PFSK-1 (cell line): ENCODE data around the gene GALNT5.

Experiments
- FOXP2 ChIP-seq: optimal IDR thresholded peaks from 2 replicates; pipeline ENCODE3; 2011; ENCODE audit warnings: borderline replicate concordance, control low read depth, inconsistent platforms; ENCODE audit not compliant: insufficient read depth; ENCODE audit errors: extremely low read length, extremely low read depth
- POLR2AphosphoS5 ChIP-seq: IDR thresholded peaks from 2 replicates; pipeline ENCODE4 v1.6.1; 2012; ENCODE audit warnings: low read depth, mild to moderate bottlenecking, control low read depth, low read length, moderate library complexity
- SIN3A ChIP-seq: IDR thresholded peaks from 2 replicates; pipeline ENCODE4 v1.6.1; 2012; ENCODE audit warnings: mild to moderate bottlenecking, low read length, moderate library complexity, borderline replicate concordance; ENCODE audit not compliant: insufficient read depth
- TAF1 ChIP-seq: IDR thresholded peaks from 2 replicates; pipeline ENCODE4 v1.6.1; 2012; ENCODE audit warnings: low read length, control low read depth, borderline replicate concordance; ENCODE audit not compliant: insufficient read depth
- TF ChIP-seq, protein P1 (sequence below), 2 experiments: IDR thresholded peaks; 2 replicates each; pipeline versions ENCODE4 v1.6.1 to v1.8.0; 2011 to 2012; ENCODE audit warnings: low read depth in 2 of 2, low read length in 2 of 2, control low read depth in 1 of 2, inconsistent platforms in 1 of 2, mild to moderate bottlenecking in 1 of 2, moderate library complexity in 1 of 2; ENCODE audit not compliant: insufficient read depth in 1 of 2

The GALNT5 gene

DNA sequence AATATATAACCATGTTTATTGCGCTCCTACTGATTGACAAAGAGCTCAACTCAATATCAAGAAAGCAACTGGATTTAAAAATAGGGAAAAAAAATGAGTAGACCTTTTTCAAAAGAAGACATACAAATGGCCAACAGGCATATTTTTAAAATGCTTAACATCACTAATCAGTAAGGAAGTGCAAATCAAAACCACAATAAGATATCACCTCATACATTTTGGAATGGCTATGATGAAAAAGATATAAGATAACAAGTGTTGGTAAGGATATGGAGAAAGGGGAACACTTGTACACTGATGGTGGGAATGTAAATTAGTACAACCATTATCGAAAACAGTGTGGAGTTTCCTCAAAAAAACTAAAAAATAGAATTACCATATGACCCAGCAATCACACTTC, 5.6 kb upstream of the GALNT5 start:
- no peak for TF ChIP-seq POLR2AphosphoS5
- TF ChIP-seq TAF1: no peak
- no peak for TF ChIP-seq SIN3A
- TF ChIP-seq, protein P1, sequence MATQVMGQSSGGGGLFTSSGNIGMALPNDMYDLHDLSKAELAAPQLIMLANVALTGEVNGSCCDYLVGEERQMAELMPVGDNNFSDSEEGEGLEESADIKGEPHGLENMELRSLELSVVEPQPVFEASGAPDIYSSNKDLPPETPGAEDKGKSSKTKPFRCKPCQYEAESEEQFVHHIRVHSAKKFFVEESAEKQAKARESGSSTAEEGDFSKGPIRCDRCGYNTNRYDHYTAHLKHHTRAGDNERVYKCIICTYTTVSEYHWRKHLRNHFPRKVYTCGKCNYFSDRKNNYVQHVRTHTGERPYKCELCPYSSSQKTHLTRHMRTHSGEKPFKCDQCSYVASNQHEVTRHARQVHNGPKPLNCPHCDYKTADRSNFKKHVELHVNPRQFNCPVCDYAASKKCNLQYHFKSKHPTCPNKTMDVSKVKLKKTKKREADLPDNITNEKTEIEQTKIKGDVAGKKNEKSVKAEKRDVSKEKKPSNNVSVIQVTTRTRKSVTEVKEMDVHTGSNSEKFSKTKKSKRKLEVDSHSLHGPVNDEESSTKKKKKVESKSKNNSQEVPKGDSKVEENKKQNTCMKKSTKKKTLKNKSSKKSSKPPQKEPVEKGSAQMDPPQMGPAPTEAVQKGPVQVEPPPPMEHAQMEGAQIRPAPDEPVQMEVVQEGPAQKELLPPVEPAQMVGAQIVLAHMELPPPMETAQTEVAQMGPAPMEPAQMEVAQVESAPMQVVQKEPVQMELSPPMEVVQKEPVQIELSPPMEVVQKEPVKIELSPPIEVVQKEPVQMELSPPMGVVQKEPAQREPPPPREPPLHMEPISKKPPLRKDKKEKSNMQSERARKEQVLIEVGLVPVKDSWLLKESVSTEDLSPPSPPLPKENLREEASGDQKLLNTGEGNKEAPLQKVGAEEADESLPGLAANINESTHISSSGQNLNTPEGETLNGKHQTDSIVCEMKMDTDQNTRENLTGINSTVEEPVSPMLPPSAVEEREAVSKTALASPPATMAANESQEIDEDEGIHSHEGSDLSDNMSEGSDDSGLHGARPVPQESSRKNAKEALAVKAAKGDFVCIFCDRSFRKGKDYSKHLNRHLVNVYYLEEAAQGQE (IDR thresholded peaks at IDR 0.05; ENCODE audit: insufficient read depth in 1 of 2, low read depth in 2 of 2, low read length in 2 of 2): no peak
- no peak for TF ChIP-seq FOXP2

DNA sequence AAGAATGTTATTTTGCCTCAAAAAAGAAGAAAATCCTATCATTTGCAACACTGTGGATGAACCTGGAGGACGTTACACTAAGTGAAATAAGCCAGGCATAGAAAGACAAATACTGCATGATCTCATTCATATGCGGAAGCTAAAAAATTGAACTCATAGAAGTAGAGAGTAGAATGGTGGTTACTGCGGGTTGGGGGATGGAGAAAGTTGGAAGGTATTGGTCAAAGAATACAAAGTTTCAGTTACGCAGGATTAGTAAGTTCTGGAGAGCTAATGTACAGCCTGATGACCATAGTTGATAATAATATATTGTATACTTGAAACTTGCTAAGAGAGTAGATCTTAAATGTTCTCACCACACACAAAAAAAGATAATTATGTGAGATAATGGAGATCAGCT, 5.0 kb upstream of the GALNT5 start:
- TF ChIP-seq, protein P1 (IDR thresholded peaks at IDR 0.05; ENCODE audit: insufficient read depth in 1 of 2, low read depth in 2 of 2, low read length in 2 of 2): no peak
- TF ChIP-seq FOXP2 (no peak), TAF1 (no peak), SIN3A (no peak), POLR2AphosphoS5 (no peak)

DNA sequence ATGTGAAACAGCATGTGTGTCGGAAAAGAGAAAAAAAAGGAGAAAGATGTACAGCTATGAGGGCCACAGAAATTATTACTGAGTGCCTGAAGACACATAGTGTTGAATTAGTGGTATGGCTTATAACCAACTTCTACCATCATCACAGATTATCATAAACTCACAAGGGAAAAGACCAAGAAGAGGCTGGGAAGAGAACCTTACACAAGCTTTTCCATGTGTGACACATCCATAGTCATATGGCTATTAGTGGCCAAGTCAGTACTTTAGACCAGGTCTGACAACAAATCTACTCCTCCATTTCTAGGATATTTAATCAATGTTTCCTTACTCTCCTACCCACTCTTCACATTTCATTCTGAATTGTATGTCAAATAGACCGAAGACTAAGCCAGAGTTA, 3.5 kb upstream of the GALNT5 start:
- TF ChIP-seq TAF1 (no peak), POLR2AphosphoS5 (no peak)
- TF ChIP-seq, protein P1 (IDR thresholded peaks at IDR 0.05; ENCODE audit: insufficient read depth in 1 of 2, low read depth in 2 of 2, low read length in 2 of 2): no peak

DNA sequence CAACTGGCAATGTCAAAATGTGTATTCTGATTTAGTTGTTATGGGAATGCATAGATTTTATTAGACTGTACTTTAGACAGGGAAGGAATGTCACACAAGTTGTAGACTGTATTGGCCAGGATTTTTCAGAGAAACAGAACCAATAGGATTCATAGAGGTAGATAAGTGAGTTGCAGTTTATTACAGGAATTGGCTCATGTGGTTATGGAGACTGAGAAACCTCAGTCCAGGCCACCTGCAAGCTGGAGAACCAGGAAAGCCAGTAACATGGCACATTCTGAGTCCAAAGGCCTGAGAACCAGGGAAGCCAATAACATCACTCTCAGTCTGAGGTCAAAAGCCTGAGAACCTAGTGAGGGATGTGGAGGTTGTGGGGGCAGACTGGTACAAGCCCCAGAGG, 1.8 kb upstream of the GALNT5 start:
- TF ChIP-seq TAF1 (no peak), FOXP2 (no peak), POLR2AphosphoS5 (no peak), SIN3A (no peak)
- TF ChIP-seq, protein P1 (IDR thresholded peaks at IDR 0.05; ENCODE audit: insufficient read depth in 1 of 2, low read depth in 2 of 2, low read length in 2 of 2): no peak

DNA sequence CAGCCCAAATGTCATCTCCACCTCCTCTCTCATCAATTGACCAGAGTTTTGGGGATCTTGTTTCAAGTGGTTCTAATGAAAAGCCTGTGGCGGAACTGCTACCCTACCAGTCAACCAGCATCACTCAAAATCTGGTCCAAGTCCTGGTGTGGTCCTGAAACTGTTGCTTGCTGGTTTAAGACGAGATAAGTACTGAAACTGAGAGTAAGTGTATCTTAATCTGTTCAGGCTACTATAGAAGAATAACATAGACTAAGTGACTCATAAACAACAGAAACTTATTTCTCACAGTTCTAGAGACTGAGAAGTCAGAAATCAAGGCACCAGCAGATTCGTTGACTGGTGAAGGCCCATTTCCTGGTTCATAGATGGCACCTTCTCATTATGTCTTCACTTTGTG, 879 bp upstream of the GALNT5 start:
- no peak for TF ChIP-seq FOXP2
- TF ChIP-seq, protein P1 (IDR thresholded peaks at IDR 0.05; ENCODE audit: insufficient read depth in 1 of 2, low read depth in 2 of 2, low read length in 2 of 2): no peak
- TF ChIP-seq TAF1: no peak
- TF ChIP-seq SIN3A: no peak
- TF ChIP-seq POLR2AphosphoS5: no peak
